ENCODE results near the gene NTN5. TPM values are rescaled to one million over a fixed set of nuclear protein-coding genes. Genes with fewer than 3 reads are reported as not detected.
A peak's percentile ranks its signal among the peaks of the same experiment; 100 is the strongest.

NTN5 gene
- total RNA-seq, 1 experiment from 2014 or later = not detected

DNA sequence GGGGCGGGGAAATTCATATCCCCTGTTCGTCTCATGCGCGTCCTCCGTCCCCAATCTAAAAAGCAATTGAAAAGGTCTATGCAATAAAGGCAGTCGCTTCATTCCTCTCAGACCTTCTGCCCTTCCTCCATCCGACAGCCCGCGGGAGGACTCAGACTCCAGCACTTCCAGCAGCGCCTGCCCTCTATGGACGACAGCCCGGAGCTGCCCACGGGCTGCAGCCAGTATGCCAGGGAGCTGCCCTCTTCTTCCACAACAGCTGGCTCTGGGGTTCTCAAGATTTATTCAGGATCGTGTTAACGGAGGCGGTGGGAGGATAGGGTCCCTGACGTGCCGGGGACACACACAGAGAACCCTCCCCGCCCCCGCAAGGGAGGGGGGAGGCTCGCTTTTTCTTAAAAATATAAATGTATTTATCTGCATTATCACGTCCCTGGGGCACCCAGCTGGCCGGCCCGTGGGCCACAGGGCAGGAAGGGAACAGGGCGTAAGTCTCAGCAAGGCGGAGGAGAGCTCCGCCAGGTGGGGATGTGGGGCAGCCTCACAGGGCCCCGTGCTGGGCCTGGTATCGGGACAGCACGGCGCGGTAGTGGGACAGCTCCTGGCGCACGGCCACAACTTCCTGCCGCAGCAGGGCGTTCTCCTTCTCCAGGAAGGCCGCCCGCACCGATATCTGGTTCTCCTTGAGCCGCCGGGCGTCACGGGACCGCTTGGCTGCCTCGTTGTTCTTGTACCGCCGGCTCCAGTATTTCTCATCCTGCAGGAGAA lies 42.3 kb downstream of the NTN5 start:
- DNase-seq (ENCODE audit: low read depth) = no peak

DNA sequence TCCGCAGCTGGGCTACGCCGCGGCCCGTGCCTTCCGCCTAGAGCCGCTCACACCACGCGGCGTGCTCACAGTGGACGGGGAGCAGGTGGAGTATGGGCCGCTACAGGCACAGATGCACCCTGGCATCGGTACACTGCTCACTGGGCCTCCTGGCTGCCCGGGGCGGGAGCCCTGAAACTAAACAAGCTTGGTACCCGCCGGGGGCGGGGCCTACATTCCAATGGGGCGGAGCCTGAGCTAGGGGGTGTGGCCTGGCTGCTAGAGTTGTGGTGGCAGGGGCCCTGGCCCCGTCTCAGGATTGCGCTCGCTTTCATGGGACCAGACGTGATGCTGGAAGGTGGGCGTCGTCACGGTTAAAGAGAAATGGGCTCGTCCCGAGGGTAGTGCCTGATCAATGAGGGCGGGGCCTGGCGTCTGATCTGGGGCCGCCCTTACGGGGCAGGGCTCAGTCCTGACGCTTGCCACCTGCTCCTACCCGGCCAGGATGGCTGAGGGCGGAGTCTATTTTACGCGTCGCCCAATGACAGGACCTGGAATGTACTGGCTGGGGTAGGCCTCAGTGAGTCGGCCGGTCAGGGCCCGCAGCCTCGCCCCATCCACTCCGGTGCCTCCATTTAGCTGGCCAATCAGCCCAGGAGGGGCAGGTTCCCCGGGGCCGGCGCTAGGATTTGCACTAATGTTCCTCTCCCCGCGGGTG lies 43.1 kb downstream of the NTN5 start:
- no peak for DNase-seq (ENCODE audit: low read depth)

DNA sequence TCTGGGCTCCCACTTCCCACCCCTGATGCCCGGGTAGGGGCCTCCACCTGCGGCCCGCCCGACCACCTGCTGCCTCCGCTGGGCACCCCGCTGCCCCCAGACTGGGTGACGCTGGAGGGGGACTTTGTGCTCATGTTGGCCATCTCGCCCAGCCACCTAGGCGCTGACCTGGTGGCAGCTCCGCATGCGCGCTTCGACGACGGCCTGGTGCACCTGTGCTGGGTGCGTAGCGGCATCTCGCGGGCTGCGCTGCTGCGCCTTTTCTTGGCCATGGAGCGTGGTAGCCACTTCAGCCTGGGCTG lies 43.6 kb downstream of the NTN5 start:
- no peak for DNase-seq (ENCODE audit: low read depth)

DNA sequence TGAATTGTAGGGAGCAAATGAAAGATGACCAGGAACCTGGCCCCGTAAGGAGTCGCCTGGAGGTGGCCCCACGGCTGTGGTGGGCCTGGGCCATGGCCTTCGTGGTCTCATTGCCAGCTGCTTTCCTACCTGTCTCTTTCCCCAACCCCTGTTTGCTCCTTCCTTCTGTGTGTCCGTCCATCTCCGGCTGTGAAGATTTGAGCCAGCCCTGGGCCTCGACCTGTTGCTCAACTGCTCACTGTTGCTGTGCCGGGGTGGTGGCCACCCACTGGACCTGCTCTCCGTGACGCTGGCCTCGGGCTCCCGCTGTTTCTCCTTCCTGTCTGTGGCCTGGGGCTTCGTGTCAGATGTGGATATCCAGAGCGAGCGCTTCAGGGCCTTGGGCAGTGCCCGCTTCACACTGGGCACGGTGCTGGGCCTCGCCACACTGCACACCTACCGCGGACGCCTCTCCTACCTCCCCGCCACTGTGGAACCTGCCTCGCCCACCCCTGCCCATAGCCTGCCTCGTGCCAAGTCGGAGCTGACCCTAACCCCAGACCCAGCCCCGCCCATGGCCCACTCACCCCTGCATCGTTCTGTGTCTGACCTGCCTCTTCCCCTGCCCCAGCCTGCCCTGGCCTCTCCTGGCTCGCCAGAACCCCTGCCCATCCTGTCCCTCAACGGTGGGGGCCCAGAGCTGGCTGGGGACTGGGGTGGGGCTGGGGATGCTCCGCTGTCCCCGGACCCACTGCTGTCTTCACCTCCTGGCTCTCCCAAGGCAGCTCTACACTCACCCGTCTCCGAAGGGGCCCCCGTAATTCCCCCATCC lies 44.1 kb downstream of the NTN5 start:
- DNase-seq (ENCODE audit: low read depth) = no peak

DNA sequence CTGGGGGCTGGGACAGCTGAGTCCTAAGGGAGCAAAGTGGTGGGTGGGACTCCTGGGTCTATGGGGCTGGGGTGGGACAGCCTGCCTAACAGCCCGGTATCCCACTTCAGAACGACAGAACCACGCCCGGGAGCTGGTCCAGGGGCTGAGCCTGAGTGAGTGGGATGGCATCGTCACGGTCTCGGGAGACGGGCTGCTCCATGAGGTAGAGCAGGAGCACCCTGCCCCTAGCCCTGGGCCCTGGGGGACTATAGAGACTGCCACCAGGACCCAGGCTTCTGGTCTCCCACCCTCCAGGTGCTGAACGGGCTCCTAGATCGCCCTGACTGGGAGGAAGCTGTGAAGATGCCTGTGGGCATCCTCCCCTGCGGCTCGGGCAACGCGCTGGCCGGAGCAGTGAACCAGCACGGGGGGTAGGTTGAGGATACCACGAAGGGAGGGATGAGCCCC lies 44.9 kb downstream of the NTN5 start:
- DNase-seq (ENCODE audit: low read depth) = no peak

DNA sequence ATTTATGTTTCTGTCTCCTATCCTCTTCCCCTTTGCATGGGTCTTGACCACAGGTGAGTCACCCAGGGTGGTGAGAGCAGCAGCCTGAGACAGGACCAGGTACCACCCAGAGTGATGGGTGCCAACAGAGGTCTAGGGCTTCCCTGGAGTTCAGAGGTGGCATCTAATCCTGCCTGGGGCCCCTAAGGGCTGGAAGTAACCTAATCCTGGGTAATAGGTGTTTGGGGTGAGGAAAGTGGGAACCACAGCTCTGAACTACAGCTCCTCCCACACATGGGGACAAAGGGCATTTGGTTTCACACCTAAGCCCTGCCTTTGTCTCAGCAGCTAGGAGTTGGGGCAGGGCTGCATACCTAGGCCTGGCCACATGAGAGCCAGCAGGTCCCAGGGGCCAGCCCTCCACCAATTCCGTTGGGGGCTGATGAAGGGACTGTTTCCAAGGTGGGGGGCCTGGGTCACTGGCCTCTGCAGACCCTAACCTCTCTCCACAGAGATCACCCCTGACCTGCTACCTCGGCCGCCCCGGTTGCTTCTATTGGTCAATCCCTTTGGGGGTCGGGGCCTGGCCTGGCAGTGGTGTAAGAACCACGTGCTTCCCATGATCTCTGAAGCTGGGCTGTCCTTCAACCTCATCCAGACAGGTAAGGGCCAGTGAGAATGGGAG lies 45.5 kb downstream of the NTN5 start:
- peak; percentile 45 for DNase-seq (ENCODE audit: low read depth)

DNA sequence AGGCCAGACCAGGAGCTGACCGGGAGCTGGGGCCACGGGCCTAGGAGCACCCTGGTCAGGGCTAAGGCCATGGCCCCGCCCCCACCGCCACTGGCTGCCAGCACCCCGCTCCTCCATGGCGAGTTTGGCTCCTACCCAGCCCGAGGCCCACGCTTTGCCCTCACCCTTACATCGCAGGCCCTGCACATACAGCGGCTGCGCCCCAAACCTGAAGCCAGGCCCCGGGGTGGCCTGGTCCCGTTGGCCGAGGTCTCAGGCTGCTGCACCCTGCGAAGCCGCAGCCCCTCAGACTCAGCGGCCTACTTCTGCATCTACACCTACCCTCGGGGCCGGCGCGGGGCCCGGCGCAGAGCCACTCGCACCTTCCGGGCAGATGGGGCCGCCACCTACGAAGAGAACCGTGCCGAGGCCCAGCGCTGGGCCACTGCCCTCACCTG lies 46.9 kb downstream of the NTN5 start:
- DNase-seq (ENCODE audit: low read depth) = no peak

DNA sequence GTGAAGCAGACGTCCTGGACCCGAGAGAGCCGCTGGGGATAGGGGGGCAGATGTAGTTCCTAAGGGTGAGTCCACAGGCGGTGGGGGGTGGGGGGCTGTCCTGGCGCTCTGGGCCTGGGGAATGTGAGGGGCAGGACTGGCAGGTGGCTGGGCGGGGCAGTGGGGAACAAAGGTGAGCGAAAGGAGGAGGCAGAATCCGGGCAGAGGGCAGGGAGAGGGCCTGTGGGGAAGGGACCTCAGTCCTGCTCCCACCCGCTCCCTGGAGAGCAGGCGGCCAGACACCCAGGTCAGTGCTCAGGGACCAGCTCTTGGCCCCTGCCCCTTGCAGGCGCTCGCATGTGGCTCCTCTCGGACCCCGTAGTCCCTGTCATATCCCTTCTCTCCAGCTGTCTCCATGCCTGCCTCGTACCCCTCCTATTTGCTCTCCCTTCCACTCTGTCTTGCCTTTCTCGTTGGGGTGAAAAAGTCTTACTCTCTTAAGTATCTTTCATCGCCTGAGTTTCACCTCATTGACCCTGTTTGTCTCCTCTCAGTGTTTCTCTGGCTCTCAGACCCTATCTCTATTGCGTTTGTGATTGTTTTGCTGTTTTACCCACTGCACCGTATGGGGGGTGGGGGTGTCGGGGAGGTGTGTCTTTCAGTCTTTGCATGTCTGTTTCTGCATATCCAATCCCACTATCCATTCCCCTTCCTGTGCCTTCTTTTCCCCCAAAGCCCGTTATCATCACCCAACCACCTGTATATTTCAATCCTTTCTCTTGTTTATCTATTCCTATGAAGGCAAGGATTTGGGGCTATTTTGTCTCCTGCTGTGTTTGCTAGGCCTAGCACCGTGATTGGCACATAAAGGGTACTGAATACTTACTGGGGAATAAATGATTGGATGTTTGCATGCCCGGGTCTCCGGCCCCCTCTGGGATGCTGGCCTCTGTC lies 47.8 kb downstream of the NTN5 start:
- no peak for DNase-seq (ENCODE audit: low read depth)

DNA sequence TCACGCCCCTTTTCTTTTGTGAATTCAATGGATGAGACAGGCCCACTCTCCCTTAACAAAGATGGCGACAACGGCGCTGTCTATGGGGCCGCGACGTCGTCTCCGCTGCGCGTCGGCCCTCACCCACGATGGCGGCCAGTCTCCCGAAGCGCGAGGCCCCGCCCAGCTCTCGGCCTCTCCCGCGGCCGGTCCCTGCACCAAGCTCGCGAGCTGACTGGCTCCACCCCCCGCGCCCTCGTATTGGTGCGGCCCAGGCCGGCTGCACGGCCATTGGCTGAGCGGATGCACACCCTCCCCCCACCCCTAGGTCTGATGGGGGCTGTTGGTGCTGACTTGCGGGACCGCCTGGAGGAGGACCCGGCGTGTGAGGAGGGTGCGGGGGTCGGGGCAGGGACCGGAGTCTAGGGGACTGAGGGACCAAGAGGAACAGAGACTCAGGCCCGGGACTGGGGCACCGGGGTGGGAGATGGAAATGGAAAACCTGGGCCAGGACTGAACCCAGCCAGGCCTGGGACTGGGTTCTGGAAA lies 48.7 kb downstream of the NTN5 start:
- DNase-seq (ENCODE audit: low read depth) = peak; percentile 94

DNA sequence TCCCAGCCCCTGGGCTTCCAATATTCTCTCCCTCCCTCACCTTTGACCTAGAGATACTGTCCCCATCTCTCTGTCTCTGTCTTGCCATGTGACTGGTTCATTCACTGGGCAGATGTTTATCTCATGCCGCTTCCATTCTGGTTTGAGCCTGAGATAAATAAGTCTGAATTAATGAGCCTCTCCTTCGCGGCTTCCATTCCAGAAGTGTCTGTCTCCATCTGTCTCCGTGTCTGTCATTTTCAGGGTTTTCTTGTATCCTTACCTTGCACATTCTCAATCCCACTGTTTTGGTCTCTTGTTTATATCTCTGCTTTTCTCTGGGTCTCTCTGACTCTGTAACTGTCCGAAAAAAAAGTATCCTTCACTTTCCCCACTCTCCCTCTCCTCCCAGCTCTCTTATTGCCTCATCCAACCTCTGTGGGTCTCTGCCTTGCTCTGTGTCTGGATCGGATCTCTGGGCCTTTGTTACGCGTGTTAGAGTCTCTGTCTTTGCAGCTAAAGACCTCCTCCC lies 49.2 kb downstream of the NTN5 start:
- DNase-seq (ENCODE audit: low read depth) = no peak

DNA sequence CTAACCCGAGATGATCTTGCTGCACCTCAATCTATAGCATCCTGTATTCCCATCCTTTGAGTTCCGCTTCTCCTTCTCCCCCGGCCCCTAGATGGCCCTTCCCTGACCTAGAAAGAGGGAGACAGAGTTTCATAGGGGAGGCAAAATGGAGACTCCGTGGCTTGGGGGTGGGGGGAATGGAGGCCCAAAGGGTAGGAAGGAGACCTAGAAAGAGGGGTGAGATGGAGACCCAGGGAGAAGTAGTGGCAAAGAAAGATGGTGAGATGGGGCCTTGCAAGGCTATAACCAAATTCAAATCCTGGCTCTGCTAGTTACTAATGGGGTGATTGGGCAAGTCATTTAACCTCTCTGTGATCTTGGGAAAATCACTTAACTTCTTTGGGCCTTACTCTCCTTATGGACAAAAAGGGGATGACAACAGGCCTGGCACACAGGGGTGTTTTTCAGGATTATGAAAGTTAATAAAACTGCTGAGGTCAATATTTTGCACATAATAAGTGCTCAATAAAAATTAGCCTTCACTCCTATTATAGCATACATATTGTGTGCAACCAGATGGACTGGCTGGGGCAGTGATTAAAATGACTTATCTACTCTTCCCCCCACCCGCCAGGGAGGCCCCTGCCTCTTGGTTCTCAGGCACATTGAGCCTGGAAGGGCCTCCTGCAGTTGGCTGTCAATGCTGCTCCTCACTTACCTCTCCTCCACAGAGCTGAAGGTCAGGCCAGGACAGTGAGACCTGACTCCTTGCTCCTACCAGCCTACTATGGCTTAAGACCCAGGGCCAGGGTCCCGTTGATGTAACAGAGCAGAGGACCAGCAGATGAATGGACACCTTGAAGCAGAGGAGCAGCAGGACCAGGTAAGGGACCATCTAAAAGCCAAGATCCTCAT lies 52.9 kb downstream of the NTN5 start:
- DNase-seq (ENCODE audit: low read depth) = no peak

DNA sequence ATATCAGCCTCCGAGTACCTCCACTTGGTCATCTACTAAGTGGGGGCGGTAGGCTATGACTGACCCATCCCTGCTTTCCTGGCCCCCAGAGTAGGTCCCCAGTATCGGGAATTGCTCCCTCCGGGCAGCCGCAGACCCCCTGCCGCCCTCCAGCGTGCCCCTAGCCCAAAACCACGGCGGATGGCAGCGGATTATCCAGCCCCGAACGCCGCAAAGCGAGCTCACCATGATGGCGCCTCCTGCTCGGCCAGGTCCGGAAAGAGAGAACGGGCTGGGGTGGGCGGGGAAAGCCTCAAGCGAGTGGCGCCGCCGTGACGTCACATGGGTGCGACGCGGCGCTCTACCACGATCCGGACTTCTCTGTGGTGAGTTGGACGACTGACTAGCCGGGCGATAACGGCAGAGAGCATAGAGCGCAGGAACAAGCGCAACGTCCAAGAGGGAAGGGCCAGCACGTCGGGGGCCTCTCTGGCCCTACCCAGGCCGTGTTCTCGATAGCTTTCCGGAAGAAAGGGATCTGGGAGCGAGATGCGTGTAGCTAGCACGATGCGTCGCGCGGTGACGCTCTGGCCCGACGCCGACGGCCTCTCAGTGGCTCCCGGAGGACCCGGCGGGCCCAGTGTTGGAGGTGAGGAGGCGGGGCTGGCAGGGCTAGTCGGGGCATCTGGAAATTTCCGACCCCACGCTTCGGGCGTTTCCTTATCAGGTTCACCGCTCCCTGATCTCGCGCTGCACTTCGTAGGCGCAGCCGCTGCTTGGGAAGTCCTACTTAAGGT lies 53.7 kb downstream of the NTN5 start, which contains the start of the genes RPL18 and SPHK2:
Gene RPL18, minus strand, starts transcription at position 263 of the 776 bp plus-strand sequence. Its CDS starts 35 bp downstream, at position 228.
Gene SPHK2, plus strand, starts transcription at position 591 of the 776 bp plus-strand sequence. CDS start 1,009 bp downstream, outside the sequence.
- DNase-seq (ENCODE audit: low read depth) = peak; percentile 99

DNA sequence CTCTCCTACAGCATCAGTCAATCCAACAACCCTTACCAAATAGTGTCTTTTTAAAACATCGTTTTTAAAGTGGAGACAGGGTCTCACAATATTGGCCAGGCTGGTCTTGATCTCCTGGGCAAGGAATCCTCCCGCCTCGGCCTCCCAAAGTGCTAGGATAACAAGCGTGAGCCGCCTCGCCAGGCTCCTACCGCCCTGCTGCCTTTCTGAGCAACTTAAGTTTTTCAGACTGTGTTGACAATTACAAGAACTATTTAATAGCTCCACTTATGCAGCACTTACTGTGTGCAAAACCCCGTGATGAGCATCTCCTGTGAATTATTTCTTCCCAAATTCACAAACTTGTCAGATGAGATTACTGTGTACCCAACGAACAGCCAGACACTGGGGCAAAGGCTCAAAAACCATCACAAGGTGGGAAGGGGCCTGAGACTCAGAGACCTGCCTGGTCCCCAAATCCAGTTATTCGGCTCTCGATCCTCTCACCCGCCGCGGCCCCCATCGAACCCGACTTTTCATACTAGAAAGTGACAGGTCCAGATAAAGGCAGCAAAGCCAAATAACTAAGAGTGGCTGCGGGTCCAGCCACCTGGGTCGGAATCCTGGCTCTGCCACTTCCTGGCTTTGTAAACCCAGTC lies 54.4 kb downstream of the NTN5 start:
- DNase-seq (ENCODE audit: low read depth) = no peak

DNA sequence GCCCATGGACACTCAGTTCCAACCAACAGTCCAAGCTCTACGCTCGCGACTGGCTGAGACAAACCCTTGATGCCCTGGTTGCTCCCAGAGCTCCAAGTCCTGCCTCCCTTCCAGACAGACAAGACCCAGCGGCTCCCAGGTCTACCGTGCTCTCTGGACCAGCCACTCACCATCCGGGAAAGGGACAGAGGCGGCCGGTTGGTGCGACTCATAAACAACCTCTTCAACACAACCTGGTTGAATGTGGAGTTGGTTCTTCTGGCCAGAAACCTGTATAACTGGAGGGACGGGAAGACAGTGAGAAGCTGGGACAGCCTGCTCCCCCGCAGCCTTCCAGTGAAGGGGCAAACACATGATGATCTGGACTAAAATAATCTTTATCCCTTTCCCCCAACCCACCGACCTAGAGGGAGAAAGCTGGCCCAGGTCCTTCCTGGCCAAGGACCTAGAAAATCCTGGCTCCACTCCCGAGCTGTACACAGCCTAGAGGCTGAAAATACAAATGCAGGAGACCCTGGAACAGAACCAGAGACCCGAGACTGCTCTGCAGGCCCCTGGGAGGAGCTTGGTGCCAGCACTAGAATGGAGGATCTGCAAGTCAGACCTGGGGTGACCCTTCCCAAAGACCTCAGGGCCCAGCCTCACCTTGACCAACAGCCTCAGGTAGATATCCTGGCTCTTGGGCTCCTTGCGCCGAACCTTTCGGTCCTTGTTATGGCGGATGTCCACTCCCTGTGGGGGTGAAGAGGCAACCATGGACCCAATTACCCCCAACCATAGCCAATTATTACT lies 55.5 kb downstream of the NTN5 start:
- DNase-seq (ENCODE audit: low read depth) = no peak

DNA sequence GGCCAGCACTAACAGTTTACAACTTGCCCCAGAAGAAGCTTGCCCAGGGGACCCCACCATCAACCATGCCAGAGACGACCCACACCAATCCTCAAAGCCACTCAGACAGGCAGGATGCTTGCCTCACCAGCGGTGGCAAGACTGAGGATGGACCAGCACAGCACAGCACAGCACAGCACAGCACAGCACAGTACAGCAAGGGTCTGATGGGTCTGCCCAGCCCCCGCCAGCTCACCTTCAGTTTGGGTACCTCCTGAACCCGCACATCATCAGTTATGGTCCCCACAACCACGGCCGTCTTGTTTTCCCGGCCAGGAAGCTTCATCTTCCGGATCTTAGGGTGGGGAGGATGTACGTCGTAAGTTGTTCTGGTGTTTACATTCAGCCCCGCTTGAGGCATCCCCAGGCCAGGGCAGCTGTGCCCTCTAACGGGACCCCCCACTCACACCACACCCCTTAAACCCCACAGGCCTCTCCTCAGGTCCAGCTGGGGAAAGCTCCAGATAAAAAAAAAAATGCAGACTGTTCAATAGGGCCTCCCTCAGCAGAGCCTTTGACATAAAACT lies 56.2 kb downstream of the NTN5 start:
- DNase-seq (ENCODE audit: low read depth) = no peak

DNA sequence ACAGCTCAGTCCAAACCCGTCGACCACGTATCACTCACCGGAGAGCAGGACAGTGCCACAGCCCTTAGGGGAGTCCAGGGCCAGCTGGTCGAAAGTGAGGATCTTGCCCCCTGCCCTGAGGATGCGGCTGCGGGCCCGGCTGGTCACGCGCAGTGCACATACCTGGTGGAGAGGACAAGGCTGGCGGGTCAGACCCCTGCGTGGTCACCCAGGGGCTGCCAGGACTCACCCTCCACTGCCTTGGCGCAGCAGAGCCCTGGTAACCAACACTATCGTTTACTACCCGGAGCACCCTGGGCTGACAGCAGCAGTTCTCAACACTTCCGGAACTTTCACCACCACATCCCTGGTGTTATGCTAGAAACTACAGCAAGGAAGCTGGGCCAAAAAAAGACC lies 56.8 kb downstream of the NTN5 start:
- DNase-seq (ENCODE audit: low read depth) = no peak

Data from HT1080 (cell line).